Hypothalamus (tissue), 51 donors: ENCODE results near the gene FAM236B.
"Not testable (repeated sequence)": the region's sequence is repeated elsewhere in the genome, so short reads cannot be mapped to it uniquely, and the experiment has no call there.

ENCODE experiments used
- DNase-seq, 51 donors: peaks; one replicate each; lab custom pipeline; 2025; lab: John Stamatoyannopoulos, UW

FAM236B gene

DNA sequence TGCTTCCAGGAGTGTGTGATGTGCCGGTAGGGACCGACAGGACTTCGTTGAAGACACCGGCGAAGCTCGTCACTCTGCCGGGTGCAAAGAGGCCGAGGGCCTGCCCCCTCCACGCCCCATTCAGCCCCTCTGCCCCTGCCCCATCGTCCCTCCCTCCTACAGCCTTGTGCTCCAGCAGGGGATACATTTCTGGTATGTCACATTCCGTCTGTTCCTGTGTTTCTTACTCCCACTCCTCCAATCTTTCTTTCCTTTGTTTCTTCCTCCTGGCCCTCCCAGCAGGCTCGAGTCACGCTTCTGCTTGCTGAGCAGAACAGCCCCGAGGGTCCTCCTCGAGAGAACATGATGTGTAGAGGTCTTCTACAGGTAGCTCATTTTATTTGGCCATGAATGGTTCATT, at the start of gene FAM236B:
FAM236B (minus strand) TSS at position 101 of the 400 bp plus-strand sequence; CDS start at position 1, 100 bp downstream.
- not testable (repeated sequence) for DNase-seq

DNA sequence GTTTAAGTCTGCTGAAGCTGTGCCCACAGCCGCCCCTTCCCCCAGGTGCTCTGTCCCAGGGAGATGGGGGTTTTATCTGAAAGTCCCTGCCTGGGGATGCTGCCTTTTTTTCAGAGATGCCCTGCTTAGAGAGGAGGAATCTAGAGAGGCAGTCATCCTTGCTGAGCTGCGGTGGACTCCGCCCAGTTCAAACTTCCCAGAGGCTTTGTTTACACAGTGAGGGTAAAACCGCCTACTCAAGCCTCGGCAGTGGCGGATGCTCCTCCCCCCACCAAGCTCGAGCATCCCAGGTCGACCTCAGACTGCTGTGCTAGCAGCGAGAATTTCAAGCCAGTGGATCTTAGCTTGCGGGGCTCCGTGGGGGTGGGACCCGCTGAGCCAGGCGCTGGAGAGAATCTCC, 48.2 kb upstream of the FAM236B start:
- not testable (repeated sequence) for DNase-seq

DNA sequence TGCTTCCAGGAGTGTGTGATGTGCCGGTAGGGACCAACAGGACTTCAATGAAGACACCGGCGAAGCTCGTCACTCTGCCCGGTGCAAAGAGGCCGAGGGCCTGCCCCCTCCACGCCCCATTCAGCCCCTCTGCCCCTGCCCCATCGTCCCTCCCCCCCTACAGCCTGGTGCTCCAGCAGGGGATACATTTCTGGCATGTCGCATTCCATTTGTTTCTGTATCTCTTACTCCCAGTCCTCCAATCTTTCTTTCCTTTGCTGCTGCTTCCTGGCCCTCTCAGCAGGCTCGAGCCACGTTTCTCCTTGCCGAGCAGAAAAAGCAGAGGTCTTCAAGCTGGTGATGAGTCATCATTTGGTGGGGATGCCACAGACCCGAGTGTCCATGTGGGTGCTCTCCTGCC, 25.6 kb upstream of the FAM236B start, which contains the start of gene FAM236D:
FAM236D (minus strand) TSS at position 101 of the 400 bp plus-strand sequence; CDS start at position 1, 100 bp downstream.
- DNase-seq: not testable (repeated sequence)

DNA sequence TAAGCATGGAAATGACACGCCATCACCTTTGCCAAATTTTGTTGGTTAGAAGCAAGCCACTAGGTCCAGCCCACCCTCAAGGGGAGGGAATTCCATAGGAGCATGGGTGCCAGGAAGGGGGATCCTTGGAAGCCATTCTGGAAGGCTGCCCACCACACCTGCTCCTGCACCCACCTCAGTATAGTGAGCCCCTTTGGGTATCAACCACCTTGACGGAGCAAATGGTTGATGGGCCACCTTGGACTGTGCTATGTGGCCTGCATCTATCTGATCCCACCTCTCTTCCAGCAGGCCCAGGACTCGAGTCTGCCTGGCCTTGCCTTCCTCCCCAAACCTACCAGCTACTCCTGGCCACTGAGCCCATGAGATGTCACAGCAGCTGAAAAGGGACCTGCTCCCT, 7.9 kb upstream of the FAM236B start:
- DNase-seq: not testable (repeated sequence)

DNA sequence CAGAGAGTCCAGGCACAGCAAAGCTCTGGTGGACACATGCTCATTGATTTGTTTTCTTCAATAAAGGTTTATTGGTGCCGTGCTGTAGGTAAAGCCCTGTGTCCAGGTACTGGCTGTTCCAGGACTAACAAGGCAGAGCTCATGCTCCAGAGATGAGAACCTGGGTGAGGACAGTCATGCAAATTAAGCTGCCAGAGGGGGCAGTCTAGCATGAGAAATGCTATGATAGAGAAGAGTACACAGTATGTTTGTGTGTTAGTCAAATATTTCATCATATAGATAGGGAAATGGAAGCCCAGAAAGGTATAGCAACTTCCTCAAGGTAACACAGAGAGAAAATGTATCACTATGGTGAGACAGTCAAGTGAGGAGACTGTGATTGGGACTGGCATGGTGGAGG, 5.7 kb upstream of the FAM236B start:
- not testable (repeated sequence) for DNase-seq

DNA sequence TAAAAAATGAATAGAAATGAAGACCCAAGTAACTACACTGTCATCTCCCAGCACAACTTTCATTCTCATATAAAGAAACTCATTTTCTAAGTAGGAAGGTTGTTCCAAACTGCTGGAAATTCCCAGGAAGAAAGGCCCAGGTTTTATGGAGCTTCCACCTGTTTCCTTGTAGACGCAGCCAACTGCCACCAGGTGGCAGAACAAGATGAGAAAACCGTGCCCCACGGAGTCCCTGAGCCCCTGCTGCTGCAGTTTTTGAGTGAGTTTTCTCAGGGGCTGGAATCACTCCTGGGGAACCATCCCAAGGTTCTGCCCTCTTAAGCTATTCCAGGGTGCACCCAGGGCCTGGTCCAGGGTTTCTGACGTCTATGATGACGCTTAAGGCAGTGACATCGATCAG, 1.5 kb upstream of the FAM236B start:
- not testable (repeated sequence) for DNase-seq

DNA sequence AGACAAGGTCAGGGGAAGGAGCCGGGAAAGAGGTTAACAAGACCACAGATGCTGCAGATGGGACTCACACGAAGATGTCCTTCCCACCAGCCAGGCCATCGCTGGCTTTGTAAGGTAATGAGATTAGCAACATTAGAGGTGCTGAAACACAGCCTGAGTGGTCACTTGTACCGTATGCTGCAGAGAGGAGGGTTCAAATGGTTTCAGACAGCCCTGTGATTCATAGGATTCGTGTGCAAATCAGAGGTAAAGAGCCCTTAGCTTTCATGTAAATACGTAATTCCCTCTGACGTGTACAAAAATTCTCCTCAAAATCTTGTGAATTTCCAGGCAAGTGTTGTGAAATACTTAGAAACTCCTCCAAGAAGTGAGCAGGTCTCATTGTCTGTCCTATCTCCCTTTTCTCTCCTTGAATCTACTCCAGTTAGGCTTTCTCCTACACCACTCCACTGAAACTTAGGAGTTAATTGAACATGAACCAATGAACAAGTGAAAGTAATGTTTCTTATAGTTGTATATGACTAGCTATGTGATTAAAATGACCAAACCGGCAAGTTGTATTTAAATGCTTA, 991 bp upstream of the FAM236B start:
- DNase-seq: not testable (repeated sequence)

DNA sequence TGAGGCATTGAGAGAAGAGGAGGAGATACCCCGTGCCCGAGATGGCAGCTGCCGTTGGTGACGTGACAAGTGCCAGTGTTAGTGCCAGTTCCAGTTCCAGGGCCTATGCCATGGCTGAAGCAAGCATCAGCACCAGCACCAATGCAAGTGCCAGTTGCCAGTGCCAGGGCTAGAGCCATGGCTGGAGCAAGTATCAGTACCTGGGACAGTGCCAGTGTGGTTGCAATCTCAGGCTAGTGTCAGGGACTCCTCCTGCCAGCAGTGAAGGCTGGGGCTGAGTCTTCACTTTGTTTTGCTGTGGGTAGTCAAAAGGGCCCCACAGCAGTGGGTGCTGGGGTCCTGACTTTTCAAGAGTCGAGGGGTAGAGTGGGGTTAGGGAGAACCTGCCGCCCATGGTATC, 4.3 kb downstream of the FAM236B start:
- DNase-seq: not testable (repeated sequence)

DNA sequence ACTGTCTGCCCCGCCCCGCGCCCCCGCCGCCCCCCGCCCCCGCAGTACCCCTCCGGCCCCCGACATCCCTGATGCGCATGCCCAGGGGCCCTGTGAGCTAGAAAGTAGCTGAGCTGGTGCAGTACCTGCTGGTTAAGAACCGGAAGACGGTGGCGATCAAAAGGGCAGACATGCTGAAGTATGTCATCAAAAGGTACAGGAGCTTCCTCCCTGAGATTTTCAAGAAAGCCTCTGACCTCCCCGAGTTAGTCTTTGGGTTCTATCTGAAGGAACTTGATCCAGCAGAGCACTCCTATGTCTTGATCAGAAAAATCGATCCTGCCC, 5.0 kb downstream of the FAM236B start:
- DNase-seq: not testable (repeated sequence)

DNA sequence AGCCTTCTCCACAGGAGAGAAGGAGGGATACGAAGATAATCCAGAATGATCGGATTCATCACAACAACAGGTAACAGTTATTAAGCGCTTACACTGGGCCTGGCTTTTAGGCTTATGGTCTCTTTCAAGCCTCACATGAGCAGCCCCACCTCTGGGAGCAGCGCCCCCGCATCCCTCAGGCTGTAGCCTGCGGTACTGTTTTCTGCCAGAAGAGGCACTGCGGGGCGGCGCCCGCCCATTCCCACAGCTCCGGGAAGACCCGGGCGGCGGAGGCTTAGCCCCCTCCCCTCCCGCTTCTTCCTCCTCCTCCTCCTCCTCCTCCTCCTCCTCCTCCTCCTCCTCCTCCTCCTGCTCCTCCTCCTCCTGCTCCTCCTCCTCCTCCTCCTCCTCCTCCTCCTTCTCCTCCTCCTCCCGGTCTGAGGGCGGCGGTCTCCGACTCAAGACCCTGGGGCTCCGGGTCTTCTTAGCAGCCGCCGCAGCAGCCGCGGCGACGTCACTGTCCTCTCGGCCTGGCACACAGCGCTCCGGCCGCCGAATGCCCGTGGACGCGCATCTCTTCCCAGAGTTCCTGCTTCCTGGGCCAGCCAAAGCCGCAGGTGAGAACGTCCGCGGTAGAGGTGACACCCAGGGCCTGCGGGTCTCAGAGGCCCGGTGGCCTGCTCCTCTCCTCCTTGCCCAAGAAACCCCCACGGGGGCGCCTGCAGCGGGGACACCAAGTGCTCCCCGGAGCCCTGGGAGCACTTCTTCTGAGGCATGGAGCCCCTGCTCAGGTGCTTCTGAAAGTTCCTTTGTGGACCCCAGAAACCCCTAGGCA, 5.6 kb downstream of the FAM236B start, which contains the start of gene DMRTC1B:
DMRTC1B (plus strand) TSS at position 238 of the 814 bp plus-strand sequence. CDS start 68,246 bp downstream, outside the sequence.
- DNase-seq: not testable (repeated sequence)

DNA sequence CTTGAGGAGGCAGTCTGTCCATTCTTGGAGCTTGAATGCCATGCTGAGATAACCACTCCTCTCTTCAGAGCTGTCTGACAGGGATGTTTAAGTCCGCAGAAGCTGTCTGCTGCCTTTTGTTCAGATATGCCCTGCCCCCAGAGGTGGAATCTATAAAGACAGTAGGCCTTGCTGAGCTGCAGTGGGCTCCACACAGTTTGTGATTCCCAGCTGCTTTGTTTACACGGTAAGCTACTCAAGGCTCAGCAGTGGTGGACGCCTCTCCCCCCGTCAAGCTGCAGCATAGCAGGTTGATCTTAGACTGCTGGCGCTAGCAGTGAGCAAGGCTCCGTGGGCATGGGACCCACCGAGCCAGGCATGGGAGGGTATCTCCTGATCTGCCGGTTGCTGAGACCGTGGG, 22.0 kb downstream of the FAM236B start:
- not testable (repeated sequence) for DNase-seq

DNA sequence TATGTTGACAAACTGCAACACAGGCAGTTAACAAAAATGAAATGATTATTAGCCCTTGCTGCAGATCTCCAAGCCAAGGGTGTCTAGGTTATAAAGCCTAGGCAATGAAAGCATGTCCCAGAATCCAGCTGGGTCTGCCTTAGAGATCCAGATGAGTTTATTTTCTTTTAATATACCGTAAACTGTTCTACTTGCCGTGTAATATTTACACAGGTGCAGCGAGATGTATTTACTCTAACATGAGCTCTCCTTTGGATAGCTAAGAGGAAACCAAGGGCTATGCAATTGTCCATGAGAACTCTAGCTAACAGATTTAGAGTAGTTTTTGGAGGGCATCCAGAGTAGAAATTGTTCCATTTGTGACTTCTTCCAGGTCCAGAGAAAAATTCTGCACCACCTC, 33.9 kb downstream of the FAM236B start:
- not testable (repeated sequence) for DNase-seq

DNA sequence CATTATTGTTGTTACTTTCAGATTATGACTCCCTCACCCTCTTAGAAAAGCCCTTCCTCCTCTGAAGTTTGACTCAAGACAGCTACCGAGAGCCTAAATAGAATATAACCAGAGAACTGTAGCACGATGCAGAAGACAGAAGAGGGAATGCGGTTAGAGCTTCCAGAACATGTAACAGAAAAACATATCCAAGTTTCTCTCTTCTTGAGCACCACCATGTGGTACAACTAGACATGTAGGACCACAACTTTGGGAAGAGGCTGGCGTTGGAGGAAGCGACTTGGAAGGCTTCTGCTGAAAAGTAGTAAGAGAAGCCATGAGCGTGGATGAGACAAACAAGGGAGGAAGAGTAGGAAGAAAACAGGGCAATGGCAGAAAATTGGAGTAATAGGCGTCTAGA, 36.9 kb downstream of the FAM236B start:
- DNase-seq: not testable (repeated sequence)

DNA sequence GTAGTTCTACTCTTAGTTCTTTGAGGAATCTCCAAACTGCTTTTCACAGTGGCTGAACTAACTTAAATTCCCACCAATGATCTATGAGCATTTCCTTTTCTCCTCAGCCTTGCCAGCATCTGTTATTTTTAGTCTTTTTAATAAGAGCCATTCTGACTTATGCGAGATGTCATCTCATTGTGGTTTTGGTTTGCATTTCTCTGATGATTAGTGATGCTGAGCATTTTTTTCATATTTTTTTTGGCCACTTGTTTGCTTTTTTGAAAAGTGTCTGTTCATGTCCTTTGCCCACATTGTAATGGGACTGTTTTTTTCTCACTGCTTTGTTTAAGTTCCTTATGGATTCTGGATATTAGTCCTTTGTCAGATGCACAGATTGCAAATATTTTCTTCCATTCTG, 46.9 kb downstream of the FAM236B start:
- no peak for DNase-seq

DNA sequence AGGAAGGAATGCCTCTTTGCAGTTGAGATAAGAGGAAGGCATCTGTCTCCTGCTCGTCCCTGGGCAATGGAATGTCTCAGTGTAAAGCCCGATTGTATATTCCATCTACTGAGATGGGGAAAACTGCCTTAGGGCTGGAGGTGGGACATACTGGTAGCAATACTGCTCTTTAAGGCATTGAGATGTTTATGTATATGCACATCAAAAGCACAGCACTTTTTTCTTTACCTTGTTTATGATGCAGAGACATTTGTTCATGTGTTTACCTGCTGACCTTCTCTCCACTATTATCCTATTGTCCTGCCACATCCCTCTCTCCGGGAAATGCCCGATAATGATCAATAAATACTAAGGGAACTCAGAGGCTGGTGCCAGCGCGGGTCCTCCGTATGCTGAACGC, 48.8 kb downstream of the FAM236B start:
- DNase-seq: not testable (repeated sequence)
